Measurements from ENCODE around the gene PANK4.

DNA sequence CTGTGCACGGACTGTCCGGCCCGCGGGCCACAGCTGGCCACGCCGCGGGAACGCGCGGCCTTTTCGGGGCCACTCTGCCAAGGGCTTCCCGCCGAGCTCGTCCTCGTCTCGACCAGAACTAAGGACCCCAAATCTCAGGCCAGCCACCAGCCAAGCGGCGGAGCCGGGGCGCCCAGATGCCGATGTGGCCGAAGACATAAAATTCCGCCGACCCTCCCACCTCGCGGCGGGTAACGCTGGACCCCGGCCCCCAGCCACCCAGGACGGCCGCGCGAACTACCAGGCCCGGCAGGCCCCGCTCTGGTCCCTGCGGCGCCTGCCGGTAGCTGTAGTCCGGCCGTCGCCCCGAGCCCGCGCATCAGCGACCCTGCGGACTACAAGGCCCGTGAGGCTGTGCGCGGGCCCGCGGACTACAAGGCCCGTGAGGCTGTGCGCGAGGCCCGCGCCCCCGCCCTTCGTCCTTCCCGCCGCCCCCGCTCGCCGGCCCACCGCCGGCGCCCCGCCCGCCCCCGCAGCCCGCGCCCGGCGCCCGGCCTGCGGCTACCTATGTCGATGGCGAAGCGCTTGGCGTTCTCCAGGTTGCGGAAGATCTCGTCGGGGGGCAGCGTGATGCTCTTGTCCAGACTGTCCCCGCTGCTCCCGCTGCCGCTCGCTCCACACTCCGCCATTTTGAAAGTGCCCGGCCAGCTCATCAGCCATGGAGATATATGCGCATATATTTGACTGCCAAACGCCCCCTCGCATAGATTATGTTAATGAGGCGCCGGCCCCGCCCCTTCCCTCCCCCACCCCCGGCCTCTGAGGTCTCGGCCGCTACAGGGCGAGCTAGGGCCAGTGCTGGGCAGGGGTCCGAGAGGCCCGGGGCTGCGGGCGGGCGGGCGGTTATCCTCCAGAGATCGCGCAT, at the start of gene PANK4:
- TF ChIP-seq BACH2 (CRISPR knock-in tag; IDR thresholded peaks at IDR 0.05; ENCODE audit: borderline replicate concordance) (no peak), ZNF8 (CRISPR knock-in tag; IDR thresholded peaks at IDR 0.05) (no peak), ZFP30 (CRISPR knock-in tag; IDR thresholded peaks at IDR 0.05) (no peak)

Measured in SK-N-SH treated with all-trans-retinoic acid at 6 μM for 48 hours (cell line).